ENCODE measurements around the gene ARSG.

ARSG gene

GRCh38 chr17:68433911-68434508, 142.7 kb downstream of the ARSG start:
- TF ChIP-seq GATA2 (IDR thresholded peaks at IDR 0.05; ENCODE audit: low read depth, low read length) (no peak), GATA3 (IDR thresholded peaks at IDR 0.05; ENCODE audit: low read depth, low read length) (no peak)

- TF ChIP-seq GATA3 (IDR thresholded peaks at IDR 0.05; ENCODE audit: low read depth, low read length) (no peak), GATA2 (IDR thresholded peaks at IDR 0.05; ENCODE audit: low read depth, low read length) (no peak)
Observed at GRCh38 chr17:68435361-68435760, 144.1 kb downstream of the ARSG start.

- TF ChIP-seq GATA3 (IDR thresholded peaks at IDR 0.05; ENCODE audit: low read depth, low read length): no peak
- peak; percentile 71 for TF ChIP-seq GATA2 (IDR thresholded peaks at IDR 0.05; ENCODE audit: low read depth, low read length)
Observed at GRCh38 chr17:68435876-68436842, 144.9 kb downstream of the ARSG start.

GRCh38 chr17:68437979-68438822, 146.9 kb downstream of the ARSG start:
- TF ChIP-seq GATA3 (IDR thresholded peaks at IDR 0.05; ENCODE audit: low read depth, low read length) (no peak), GATA2 (IDR thresholded peaks at IDR 0.05; ENCODE audit: low read depth, low read length) (no peak)

- no peak for TF ChIP-seq GATA2 (IDR thresholded peaks at IDR 0.05; ENCODE audit: low read depth, low read length)
- no peak for TF ChIP-seq GATA3 (IDR thresholded peaks at IDR 0.05; ENCODE audit: low read depth, low read length)
Observed at GRCh38 chr17:68439656-68440290, 148.5 kb downstream of the ARSG start.

- no peak for TF ChIP-seq GATA2 (IDR thresholded peaks at IDR 0.05; ENCODE audit: low read depth, low read length)
- no peak for TF ChIP-seq GATA3 (IDR thresholded peaks at IDR 0.05; ENCODE audit: low read depth, low read length)
Observed at GRCh38 chr17:68440526-68440925, 149.2 kb downstream of the ARSG start.

GRCh38 chr17:68441070-68441770, 149.9 kb downstream of the ARSG start:
- no peak for TF ChIP-seq GATA3 (IDR thresholded peaks at IDR 0.05; ENCODE audit: low read depth, low read length)
- no peak for TF ChIP-seq GATA2 (IDR thresholded peaks at IDR 0.05; ENCODE audit: low read depth, low read length)

- TF ChIP-seq GATA3 (IDR thresholded peaks at IDR 0.05; ENCODE audit: low read depth, low read length): no peak
- TF ChIP-seq GATA2 (IDR thresholded peaks at IDR 0.05; ENCODE audit: low read depth, low read length): no peak
Observed at GRCh38 chr17:68443972-68444464, 152.7 kb downstream of the ARSG start.

GRCh38 chr17:68445671-68446070, 154.4 kb downstream of the ARSG start:
- TF ChIP-seq GATA2 (IDR thresholded peaks at IDR 0.05; ENCODE audit: low read depth, low read length) (no peak), GATA3 (IDR thresholded peaks at IDR 0.05; ENCODE audit: low read depth, low read length) (no peak)

- peak; percentile 45; the same call in 1 of the 2 replicates for TF ChIP-seq GATA2 (IDR thresholded peaks at IDR 0.05; ENCODE audit: low read depth, low read length)
- TF ChIP-seq GATA3 (IDR thresholded peaks at IDR 0.05; ENCODE audit: low read depth, low read length): no peak
Observed at GRCh38 chr17:68446626-68447041, 155.3 kb downstream of the ARSG start.

GRCh38 chr17:68449021-68449739, 157.9 kb downstream of the ARSG start:
- TF ChIP-seq GATA3 (IDR thresholded peaks at IDR 0.05; ENCODE audit: low read depth, low read length): no peak
- no peak for TF ChIP-seq GATA2 (IDR thresholded peaks at IDR 0.05; ENCODE audit: low read depth, low read length)

GRCh38 chr17:68450391-68450790, 159.1 kb downstream of the ARSG start:
- TF ChIP-seq GATA3 (IDR thresholded peaks at IDR 0.05; ENCODE audit: low read depth, low read length) (no peak), GATA2 (IDR thresholded peaks at IDR 0.05; ENCODE audit: low read depth, low read length) (no peak)
